Measurements from ENCODE around the gene TEX19. TPM values are rescaled to one million over a fixed set of nuclear protein-coding genes. Genes with fewer than 3 reads are reported as not detected.

TEX19 gene
- total RNA-seq, 2 experiments from 2014 or later, result 2.0 to 3.4 TPM

GRCh38 chr17:82339634-82340580 is 19.1 kb upstream of the TEX19 start:
- POLR2A ChIA-PET, result no interaction called here
- intact Hi-C loops (cut with micrococcal nuclease; ENCODE audit: unreplicated experiment), result no loop called here
- Histone ChIP-seq H3K27ac (ENCODE audit: low read depth, low read length, poor library complexity, severe bottlenecking) (no peak overlapping the region), H3K9me3 (ENCODE audit: low read length) (no peaks in the 10 kb centered on the region), H3K4me3 (ENCODE audit: low read depth, low read length, poor library complexity, severe bottlenecking) (no peak overlapping the region), H3K36me3 (ENCODE audit: insufficient read depth, low read length) (no peaks in the 10 kb centered on the region), H2AFZ (ENCODE audit: low read length) (no peak overlapping the region), H3K4me2 (ENCODE audit: low read length) (no peak overlapping the region), H4K20me1 (ENCODE audit: insufficient read depth, low read length) (no peaks in the 10 kb centered on the region), H3K79me2 (ENCODE audit: insufficient read depth, low read depth, low read length) (no peaks in the 10 kb centered on the region), H3K9me2 (ENCODE audit: insufficient read depth, low read length) (no peaks in the 10 kb centered on the region), H3K4me1 (ENCODE audit: insufficient read depth, low read length, poor library complexity, severe bottlenecking) (peaks cover 25% of the 10 kb centered on the region)
- BruUV-seq (replicated peaks), result no TSS peak
- CTCF ChIA-PET (ENCODE audit: unreplicated experiment), result no interaction called here
- TF ChIP-seq EZH2phosphoT487 (IDR thresholded peaks at IDR 0.05; ENCODE audit: borderline replicate concordance, low read depth, low read length), result no peak
- no peak for TF ChIP-seq CTCF (conservative IDR thresholded peaks at IDR 0.05; ENCODE audit: low read length)
- no peak for DNase-seq (ENCODE audit: low spot score)

GRCh38 chr17:82342361-82343079 is 16.5 kb upstream of the TEX19 start:
- H4K20me1 ChIP-seq (ENCODE audit: insufficient read depth, low read length), result no peaks in the 10 kb centered on the region
- POLR2A ChIA-PET, result interaction anchor here (0.6 kb wide), 1 partner anchor 414 kb away, joined by 3 read pairs; no protein-coding TSS in a partner anchor
- no TSS peak for BruUV-seq (replicated peaks)

More at GRCh38 chr17:82342361-82343079, 16.5 kb upstream of the TEX19 start:
- no peaks in the 10 kb centered on the region for H3K79me2 ChIP-seq (ENCODE audit: insufficient read depth, low read depth, low read length)
- H3K4me2 ChIP-seq (ENCODE audit: low read length), result no peak overlapping the region
- no peak for DNase-seq (ENCODE audit: low spot score)
- no peaks in the 10 kb centered on the region for H3K36me3 ChIP-seq (ENCODE audit: insufficient read depth, low read length)
- no peaks in the 10 kb centered on the region for H3K9me2 ChIP-seq (ENCODE audit: insufficient read depth, low read length)
- peaks cover 23% of the 10 kb centered on the region for H3K4me1 ChIP-seq (ENCODE audit: insufficient read depth, low read length, poor library complexity, severe bottlenecking)
- H3K4me3 ChIP-seq (ENCODE audit: low read depth, low read length, poor library complexity, severe bottlenecking), result no peak overlapping the region
- CTCF ChIA-PET (ENCODE audit: unreplicated experiment), result interaction anchor here (0.6 kb wide), 1 partner anchor 17 kb away, joined by 4 read pairs; no protein-coding TSS in a partner anchor
- TF ChIP-seq CTCF (conservative IDR thresholded peaks at IDR 0.05; ENCODE audit: low read length) (no peak), EZH2phosphoT487 (IDR thresholded peaks at IDR 0.05; ENCODE audit: borderline replicate concordance, low read depth, low read length) (no peak)
- no peaks in the 10 kb centered on the region for H3K9me3 ChIP-seq (ENCODE audit: low read length)
- H2AFZ ChIP-seq (ENCODE audit: low read length), result no peak overlapping the region
- intact Hi-C loops (cut with micrococcal nuclease; ENCODE audit: unreplicated experiment), result no loop called here
- H3K27ac ChIP-seq (ENCODE audit: low read depth, low read length, poor library complexity, severe bottlenecking), result no peak overlapping the region

Measured in OCI-LY7 (cell line).